Measurements from ENCODE around the gene PPP4R1.

PPP4R1 gene

GRCh38 chr18:9506046-9506792 is 108.1 kb downstream of the PPP4R1 start:
- no peak for DNase-seq (ENCODE audit: low read depth)

Measured in non-pigmented ciliary epithelial cell (primary cell).